NCI-H82 treated with DMSO at 0.1 percent for 48 hours (cell line): ENCODE data around the gene COL27A1.
A peak's percentile ranks its signal among the peaks of the same experiment; 100 is the strongest.

Source experiments
- DNase-seq: peaks from one replicate; lab custom pipeline; 2025; ENCODE audit not compliant: unreplicated experiment; lab: John Stamatoyannopoulos, UW

Gene COL27A1

GRCh38 chr9:114202849-114203248, 47.5 kb downstream of the COL27A1 start:
- no peak for DNase-seq

- DNase-seq, result no peak
These were observed 48.2 kb downstream of the COL27A1 start for GRCh38 chr9:114203410-114204140.

GRCh38 chr9:114204265-114204664, 48.9 kb downstream of the COL27A1 start:
- no peak for DNase-seq

- no peak for DNase-seq
These were observed 50.1 kb downstream of the COL27A1 start for GRCh38 chr9:114205171-114206015.

GRCh38 chr9:114206221-114206789, 51.0 kb downstream of the COL27A1 start:
- DNase-seq, result no peak

GRCh38 chr9:114207034-114207810, 51.9 kb downstream of the COL27A1 start:
- peak; percentile 72 for DNase-seq

GRCh38 chr9:114207845-114208244, 52.5 kb downstream of the COL27A1 start:
- no peak for DNase-seq

GRCh38 chr9:114209151-114209550, 53.8 kb downstream of the COL27A1 start:
- no peak for DNase-seq

GRCh38 chr9:114210136-114210535, 54.8 kb downstream of the COL27A1 start:
- no peak for DNase-seq

GRCh38 chr9:114210691-114211276, 55.4 kb downstream of the COL27A1 start:
- no peak for DNase-seq

GRCh38 chr9:114212826-114213225, 57.5 kb downstream of the COL27A1 start:
- DNase-seq, result no peak

GRCh38 chr9:114213566-114213965, 58.2 kb downstream of the COL27A1 start:
- no peak for DNase-seq

- no peak for DNase-seq
These were observed 58.8 kb downstream of the COL27A1 start for GRCh38 chr9:114214181-114214580.

GRCh38 chr9:114214686-114215414, 59.5 kb downstream of the COL27A1 start:
- no peak for DNase-seq

- DNase-seq, result peak; percentile 1
These were observed 60.7 kb downstream of the COL27A1 start for GRCh38 chr9:114216081-114216480.

GRCh38 chr9:114216976-114217375, 61.6 kb downstream of the COL27A1 start:
- no peak for DNase-seq

GRCh38 chr9:114218264-114219120, 63.2 kb downstream of the COL27A1 start:
- DNase-seq, result no peak

GRCh38 chr9:114220061-114220541, 64.8 kb downstream of the COL27A1 start:
- DNase-seq, result no peak
